ENCODE measurements around the gene LHX5.
"Not testable (repeated sequence)": the region's sequence is repeated elsewhere in the genome, so short reads cannot be mapped to it uniquely, and the experiment has no call there.

LHX5 gene

GRCh38 chr12:113471619-113472171 lies at the start of gene LHX5:
LHX5 (minus strand) TSS chr12:113471871; CDS start chr12:113471498, 373 bp downstream.
- no peak for DNase-seq

DNA sequence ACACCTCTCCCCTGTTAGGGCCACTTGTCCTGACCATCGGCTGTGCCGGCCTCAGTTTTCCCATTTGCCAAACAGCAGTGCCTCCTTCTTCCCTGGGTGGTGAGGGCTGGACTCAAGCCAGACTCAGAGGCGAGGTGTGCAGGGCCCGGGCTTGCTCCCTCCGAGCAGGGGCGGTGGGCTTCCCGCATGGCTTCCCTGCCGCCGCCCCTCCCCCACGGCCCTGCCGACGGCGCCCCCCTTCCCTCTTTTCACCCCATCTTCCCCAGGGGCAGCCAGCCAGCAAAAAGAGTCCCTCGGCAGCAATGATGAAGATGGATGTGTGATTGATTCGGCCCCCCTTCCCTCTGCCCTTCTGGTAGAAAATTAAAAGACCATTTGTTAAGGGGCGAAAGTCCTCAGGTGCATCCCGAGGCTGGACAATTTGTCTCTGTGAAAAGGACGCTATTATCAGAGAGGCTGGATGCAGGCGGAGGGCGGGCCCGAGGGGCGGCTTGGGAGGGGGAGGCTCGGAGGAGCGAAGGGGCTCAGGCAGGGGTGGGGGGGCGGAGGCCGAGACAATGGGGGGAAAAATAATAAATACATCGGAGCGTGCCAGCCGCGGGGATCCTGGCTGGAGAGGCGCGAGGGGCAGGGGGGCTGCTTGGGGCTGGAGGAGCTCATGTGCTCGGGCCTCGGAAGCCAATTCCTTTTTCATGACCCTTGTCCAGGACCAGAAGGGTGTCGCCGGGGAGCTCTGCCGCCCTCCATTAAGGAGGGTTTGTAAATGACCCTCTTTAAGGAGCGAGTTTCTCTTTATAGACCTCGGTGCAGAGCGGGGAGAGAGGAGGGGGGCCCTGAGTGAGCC lies 48.0 kb upstream of the LHX5 start:
- DNase-seq: no peak

DNA sequence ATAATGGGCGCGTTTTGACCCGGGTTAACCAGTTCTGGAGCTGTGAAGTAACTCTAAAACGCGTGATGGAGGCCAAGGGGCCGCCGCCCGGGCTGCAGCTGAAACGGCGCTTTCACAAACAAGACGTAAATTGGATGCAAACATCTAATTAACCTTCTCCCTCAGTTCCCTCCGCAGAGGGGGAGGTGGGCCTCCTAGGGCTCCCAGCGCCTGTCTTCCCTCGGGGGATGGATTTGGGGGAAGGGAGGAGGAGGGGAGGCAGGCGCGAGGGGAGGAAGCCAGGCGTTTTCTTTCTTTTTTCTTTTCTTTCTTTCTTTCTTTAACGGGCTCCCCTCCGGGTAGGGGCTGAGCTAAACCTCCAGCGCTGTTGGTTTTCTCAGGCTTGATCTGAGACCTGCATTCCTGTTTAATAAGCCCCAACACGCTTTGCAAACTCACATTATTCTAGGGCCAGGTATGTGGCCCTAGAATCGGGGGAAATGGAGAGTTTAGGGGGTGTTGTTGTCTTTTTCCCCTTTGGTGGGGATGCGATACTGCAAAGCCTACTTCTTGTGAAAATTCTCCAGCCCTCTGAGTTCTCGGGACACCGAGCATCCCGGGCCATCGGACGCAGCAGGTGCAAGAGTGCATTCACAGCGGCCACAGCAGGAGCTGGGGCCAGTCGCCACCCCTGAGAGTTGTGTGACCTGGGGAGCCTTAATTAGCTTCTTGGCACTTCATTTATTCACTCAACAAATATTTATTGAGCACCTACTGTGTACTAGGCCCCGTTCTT lies 43.6 kb upstream of the LHX5 start:
- no peak for DNase-seq

DNA sequence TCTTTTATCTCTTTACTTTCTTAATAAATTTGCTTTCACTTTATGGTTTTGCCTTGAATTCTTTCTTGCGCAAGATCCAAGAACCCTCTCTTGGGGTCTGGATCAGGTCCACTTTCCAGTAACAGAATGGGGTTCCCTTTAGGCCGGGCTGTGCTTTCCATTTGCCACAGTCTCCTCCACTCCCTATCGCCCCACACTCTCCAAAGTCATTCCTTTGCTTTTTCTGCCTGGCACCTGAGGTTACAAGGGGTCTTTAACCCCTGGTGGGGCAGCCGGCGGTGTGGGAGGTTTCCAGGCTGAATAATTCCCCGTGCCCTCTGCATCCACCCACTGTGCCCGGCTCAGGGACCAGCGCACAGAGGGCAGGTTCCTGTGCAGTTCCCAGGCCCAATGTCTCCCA lies 42.9 kb upstream of the LHX5 start:
- no peak for DNase-seq

DNA sequence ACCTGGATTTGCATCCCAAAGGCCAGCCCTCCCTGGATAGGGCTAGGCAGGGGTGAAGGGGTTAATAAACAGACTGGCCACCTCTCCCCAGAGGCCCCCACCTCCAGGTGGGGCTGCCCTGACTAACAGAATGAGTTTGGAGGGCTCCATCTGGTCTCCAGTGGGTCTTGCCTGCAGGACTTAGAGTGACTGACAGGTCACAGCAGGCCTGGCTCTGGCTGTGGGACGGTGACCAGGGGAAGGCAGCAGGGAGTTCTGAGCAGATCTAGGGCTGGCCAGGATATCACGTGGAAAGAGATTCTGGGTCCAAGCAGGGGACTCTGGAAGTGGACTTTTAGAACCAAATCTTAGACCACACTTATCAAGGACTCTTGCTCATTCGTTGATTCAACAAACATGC lies 40.9 kb upstream of the LHX5 start:
- DNase-seq: no peak

DNA sequence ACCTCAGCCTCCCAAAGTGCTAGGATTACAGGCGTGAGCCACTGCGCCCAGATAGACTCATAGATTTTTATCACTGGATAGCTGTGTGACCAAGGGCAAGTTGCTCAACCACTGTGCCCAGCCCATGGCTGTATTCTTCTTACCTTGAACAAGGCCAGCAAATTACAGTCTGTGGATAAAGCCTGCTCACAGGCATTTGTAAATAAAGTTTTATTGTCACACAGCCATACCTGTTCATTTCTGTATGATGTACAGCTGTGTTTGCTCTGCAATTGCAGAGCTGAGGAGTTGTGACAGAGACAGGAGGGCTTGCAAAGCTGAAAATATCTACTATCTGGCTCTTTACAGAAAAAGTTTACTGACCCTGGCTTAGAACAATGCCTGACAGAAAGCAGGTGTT lies 35.2 kb upstream of the LHX5 start:
- no peak for DNase-seq

DNA sequence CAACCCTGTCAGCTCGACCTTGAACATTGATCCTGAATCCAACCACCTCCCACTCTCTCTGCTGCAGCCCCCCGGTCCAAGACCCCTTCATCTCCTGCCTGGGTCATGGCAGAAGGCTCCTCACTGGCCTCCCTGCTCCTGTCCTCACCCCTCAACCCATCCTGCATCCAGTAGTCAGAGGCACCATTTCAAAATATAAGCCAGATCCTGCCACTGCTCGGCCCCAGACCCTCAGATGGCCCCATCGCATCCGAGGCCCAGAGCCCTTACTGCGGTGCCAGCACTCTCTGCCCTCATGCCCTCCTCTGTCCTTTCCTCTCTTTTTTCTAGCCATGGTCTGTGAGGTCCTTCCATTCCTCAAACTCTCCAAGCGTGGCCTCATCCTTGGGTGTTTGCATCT lies 34.3 kb upstream of the LHX5 start:
- DNase-seq: no peak

DNA sequence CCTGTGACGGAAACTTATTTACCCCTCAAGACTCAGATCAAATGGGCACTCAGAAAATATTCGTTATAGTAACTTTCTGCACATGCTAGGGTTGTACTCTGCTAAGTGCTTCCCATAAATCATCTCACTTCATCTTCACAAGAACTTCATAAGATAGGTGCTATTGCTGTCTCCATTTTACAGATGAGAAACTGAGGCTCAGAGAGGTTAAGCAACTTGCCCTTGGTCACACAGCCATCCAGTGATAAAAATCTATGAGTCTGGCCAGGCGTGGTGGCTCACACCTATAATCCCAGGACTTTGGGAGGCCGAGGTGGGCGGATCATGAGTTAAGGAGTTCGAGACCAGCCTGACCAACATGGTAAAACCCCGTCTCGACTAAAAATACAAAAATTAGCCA lies 33.2 kb upstream of the LHX5 start:
- no peak for DNase-seq

DNA sequence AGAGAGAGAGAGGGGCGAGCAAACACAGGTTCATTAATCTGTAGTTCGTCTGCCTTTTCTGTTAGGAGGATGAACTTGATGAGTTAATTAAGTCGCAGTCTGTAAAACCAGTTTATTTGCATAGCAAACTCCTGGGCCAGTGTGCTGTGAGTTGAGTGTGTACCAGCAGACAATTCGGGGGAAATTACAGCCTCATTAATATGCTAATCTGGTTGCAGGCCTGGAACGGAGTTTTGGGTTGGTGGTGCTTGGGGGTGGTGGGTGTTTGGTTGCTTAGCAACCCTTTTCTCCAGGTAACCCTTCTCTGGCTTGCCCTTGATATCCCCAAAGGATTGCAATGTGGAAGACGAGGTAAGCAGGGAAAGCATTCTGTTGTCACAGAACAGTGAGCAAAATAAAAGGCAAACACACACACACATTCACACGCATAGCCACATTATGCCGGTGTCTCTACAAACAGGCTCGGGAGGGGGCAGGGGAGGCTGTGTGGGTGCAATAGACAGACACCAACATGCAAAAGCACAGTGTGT lies 29.2 kb upstream of the LHX5 start:
- DNase-seq: no peak

GRCh38 chr12:113500306-113500675 lies 28.6 kb upstream of the LHX5 start:
- DNase-seq: no peak

- DNase-seq: no peak
Observed at GRCh38 chr12:113498490-113498889, 26.8 kb upstream of the LHX5 start.

- no peak for DNase-seq
Observed at GRCh38 chr12:113497693-113498092, 26.0 kb upstream of the LHX5 start.

- DNase-seq: not testable (repeated sequence)
Observed at GRCh38 chr12:113495941-113496340, 24.3 kb upstream of the LHX5 start.

DNA sequence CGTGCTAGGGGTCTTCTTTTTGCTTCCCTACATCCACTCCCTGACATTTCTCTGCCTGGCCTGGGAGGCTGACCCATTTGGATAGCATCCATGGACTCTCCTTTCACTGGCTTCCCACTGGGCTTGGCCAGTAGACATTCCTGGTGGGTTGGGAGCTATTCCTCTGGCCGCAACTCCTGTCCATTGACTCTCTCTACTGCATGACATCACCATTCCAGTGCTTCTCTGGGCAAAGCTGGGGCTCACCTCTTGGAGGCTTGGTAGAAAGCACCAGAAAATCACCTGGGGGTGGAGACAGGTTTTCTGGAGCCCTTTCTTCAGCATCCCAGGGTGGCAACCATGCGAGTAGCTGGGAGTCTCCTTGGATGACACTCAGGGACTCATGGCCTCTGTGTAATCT lies 16.7 kb upstream of the LHX5 start:
- no peak for DNase-seq

DNA sequence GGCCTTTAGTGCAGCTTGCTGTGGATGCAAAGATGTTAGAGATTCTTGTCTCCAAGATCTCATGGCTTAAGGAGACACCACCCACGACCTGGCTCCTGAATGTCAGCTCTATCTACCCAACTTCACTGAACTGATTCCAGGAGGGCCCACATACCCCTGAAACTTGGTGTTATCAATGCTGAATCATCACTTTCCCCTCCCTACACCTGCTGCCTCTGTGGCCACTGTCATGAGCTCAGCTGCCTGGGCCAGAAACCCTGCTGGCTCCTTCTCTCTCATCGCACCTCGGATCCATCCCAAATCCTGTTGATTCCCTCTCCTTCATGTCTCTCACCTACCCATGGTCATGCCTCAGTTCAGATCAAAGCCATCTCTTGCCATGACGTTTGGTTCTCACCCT lies 15.1 kb upstream of the LHX5 start:
- DNase-seq: no peak

GRCh38 chr12:113485330-113485729 lies 13.7 kb upstream of the LHX5 start:
- no peak for DNase-seq

GRCh38 chr12:113482334-113482733 lies 10.7 kb upstream of the LHX5 start:
- DNase-seq: no peak

DNA sequence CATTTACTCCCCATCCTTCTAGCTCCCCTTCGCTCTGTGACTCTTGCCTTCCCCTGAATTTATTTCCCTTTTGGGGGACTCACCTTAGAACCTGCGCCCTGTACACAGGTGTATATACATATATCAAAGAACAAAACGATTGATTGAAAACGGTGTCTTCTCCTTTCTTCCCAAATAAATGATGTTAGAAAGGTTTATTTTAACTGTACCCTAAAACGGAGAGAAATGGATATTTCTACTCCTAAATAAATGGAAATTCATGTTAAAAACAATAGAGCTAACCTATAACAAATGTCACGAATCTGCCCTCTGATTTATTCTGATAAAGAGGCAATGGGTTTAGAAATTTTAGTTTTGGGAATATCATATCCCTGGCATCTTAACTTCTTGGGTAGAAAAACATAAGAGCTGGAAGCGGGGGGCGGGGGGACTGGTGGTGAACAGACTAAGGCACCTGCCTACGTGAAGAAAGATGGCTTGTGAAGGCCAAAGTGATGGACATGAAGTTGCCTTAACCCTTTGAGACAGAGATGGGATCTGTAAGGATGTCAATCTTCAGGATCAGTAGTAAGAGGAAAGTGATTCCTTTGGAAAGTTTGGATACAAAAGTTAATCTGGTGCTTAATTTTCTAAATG lies 8.8 kb upstream of the LHX5 start:
- DNase-seq: no peak

- no peak for DNase-seq
Observed at GRCh38 chr12:113479590-113480335, 8.1 kb upstream of the LHX5 start.

- DNase-seq: no peak
Observed at GRCh38 chr12:113479216-113479589, 7.5 kb upstream of the LHX5 start.

DNA sequence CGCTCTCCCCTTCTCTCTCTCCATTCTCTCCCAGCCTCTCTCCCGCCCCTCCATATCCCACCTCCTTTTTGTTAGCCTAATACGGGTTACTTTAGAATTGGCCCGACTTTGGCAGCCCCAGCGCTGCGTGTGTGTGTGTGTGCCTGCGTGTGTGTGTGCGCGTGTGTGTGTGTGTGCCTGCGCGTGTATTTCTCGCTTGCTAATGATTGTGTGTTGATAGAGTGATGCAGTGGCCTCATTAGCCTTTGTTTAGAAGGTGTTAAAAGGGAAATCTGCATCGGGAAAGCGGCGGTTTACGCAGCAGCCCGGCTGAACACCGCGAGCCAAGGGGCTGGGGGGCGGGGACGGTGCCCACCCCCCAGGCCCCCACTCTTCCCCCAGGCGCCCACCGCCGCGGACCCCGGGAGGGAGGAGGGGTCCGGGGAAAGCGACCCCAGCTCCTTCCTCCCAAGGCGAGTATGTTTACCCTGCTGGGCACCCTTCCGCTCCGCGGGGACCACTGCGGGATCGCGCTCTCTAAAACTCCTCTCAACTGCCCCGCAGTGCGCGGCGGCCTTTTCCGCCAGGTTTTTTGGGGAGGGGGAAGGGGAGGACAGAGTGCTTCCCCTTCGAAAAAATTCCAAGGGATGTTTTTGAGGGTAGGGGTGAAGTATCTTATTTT lies 6.8 kb upstream of the LHX5 start:
- no peak for DNase-seq

- DNase-seq: no peak
Observed at GRCh38 chr12:113477842-113478215, 6.2 kb upstream of the LHX5 start.

Measured in NCI-H1694 treated with DMSO at 0.1 percent for 48 hours (cell line).